GM21515 (cell line): ENCODE measurements around the gene THBS4.

Source experiments
- ATAC-seq: cut with Tn5 transposase; IDR thresholded peaks from one replicate; pipeline ENCODE4 v1.9.1; 2021; ENCODE audit not compliant: unreplicated experiment

The THBS4 gene

GRCh38 chr5:80034962-80035821 lies at the start of gene THBS4:
Gene THBS4, plus strand, starts transcription at chr5:80035348. Its CDS starts 190 bp downstream, at chr5:80035538.
- ATAC-seq = no peak

GRCh38 chr5:79986260-79986659 lies 48.9 kb upstream of the THBS4 start:
- no peak for ATAC-seq

GRCh38 chr5:79990205-79990597 lies 44.9 kb upstream of the THBS4 start:
- peak; percentile 41 for ATAC-seq

- peak; percentile 92 for ATAC-seq
Measured at GRCh38 chr5:79990598-79991507, 44.3 kb upstream of the THBS4 start, which contains the start of gene MTX3. Gene MTX3, minus strand, starts transcription at chr5:79991262. Its CDS starts 24 bp downstream, at chr5:79991238.

- no peak for ATAC-seq
Measured at GRCh38 chr5:79992891-79993657, 42.1 kb upstream of the THBS4 start.

- ATAC-seq = no peak
Measured at GRCh38 chr5:79999722-80000121, 35.4 kb upstream of the THBS4 start.

GRCh38 chr5:80002677-80003076 lies 32.5 kb upstream of the THBS4 start:
- ATAC-seq = no peak

- ATAC-seq = no peak
Measured at GRCh38 chr5:80008995-80009765, 26.0 kb upstream of the THBS4 start.

GRCh38 chr5:80010754-80011392 lies 24.3 kb upstream of the THBS4 start:
- no peak for ATAC-seq

- ATAC-seq = no peak
Measured at GRCh38 chr5:80025069-80025468, 10.1 kb upstream of the THBS4 start.

- no peak for ATAC-seq
Measured at GRCh38 chr5:80026841-80027240, 8.3 kb upstream of the THBS4 start.

GRCh38 chr5:80031109-80031508 lies 4.0 kb upstream of the THBS4 start:
- ATAC-seq = no peak

GRCh38 chr5:80033513-80033912 lies 1.6 kb upstream of the THBS4 start:
- no peak for ATAC-seq

- ATAC-seq = no peak
Measured at GRCh38 chr5:80034559-80034958, 589 bp upstream of the THBS4 start.

GRCh38 chr5:80035839-80036238 lies 691 bp downstream of the THBS4 start:
- ATAC-seq = no peak

- no peak for ATAC-seq
Measured at GRCh38 chr5:80036615-80037014, 1.5 kb downstream of the THBS4 start.

- peak; percentile 51 for ATAC-seq
Measured at GRCh38 chr5:80037366-80037765, 2.2 kb downstream of the THBS4 start.

GRCh38 chr5:80039650-80040049 lies 4.5 kb downstream of the THBS4 start:
- no peak for ATAC-seq

GRCh38 chr5:80041527-80041926 lies 6.4 kb downstream of the THBS4 start:
- ATAC-seq = no peak

GRCh38 chr5:80042330-80042729 lies 7.2 kb downstream of the THBS4 start:
- ATAC-seq = no peak
